WTC11 (cell line): Measurements from ENCODE around the gene SMARCD1. TPM values are rescaled to one million over a fixed set of nuclear protein-coding genes. Genes with fewer than 3 reads are reported as not detected.

Experiments used
- ATAC-seq: fragments of 200-7000 bp; cut with Tn5 transposase; 2 replicates; pipeline ENCODE4 v1.10.0; 2021; ENCODE audit warnings: mild to moderate bottlenecking, moderate library complexity
- CTCF ChIA-PET: fragments of 300-600 bp; sonication (Branson Sonifier 250); formaldehyde crosslinking; loops from one replicate; lab custom pipeline; 2021; ENCODE audit warnings: antibody characterized with exemption; lab: Charles Lee
- POLR2A ChIA-PET: fragments of 350-600 bp; sonication (Branson Sonifier 250); formaldehyde crosslinking; loops from one replicate; lab custom pipeline; 2021; ENCODE audit warnings: antibody characterized with exemption; lab: Charles Lee
- DNase-seq: peaks from one replicate; pipeline ENCODE4 v3.0.0; 2021; ENCODE audit warnings: low spot score
- H3K27ac Mint-ChIP-seq: 2 replicates; pipeline ENCODE4 v1.8.0; 2021; ENCODE audit warnings: mixed read lengths
- H3K27me3 Mint-ChIP-seq: 2 replicates; pipeline ENCODE4 v1.8.0; 2021; ENCODE audit warnings: low read depth, mild to moderate bottlenecking, moderate library complexity, mixed read lengths
- H3K36me3 Mint-ChIP-seq: 2 replicates; pipeline ENCODE4 v1.8.0; 2021; ENCODE audit warnings: mixed read lengths
- H3K4me1 Mint-ChIP-seq: 2 replicates; pipeline ENCODE4 v1.8.0; 2022; ENCODE audit warnings: mixed read lengths
- H3K4me3 Mint-ChIP-seq: 2 replicates; pipeline ENCODE4 v1.8.0; 2021; ENCODE audit warnings: mild to moderate bottlenecking, moderate library complexity, mixed read lengths
- H3K9me3 Mint-ChIP-seq: 2 replicates; pipeline ENCODE4 v1.8.0; 2021; ENCODE audit warnings: mixed read lengths
- AR ChIP-seq: fragments of 250-450 bp; sonication (Bioruptor Pico); IDR thresholded peaks from 2 replicates; pipeline ENCODE4 v1.9.0; 2021; ENCODE audit warnings: mild to moderate bottlenecking
- ATF6 ChIP-seq: sonication (generic); formaldehyde crosslinking; IDR thresholded peaks from 2 replicates; pipeline ENCODE4 v1.8.1; 2023; ENCODE audit warnings: mild to moderate bottlenecking, missing genetic modification reagents
- ESRRA ChIP-seq: sonication (generic); formaldehyde crosslinking; IDR thresholded peaks from 2 replicates; pipeline ENCODE4 v1.8.1; 2022; ENCODE audit warnings: mild to moderate bottlenecking, missing genetic modification reagents, borderline replicate concordance
- FOXP4 ChIP-seq: sonication (generic); formaldehyde crosslinking; IDR thresholded peaks from 2 replicates; pipeline ENCODE4 v1.8.0; 2022; ENCODE audit warnings: mild to moderate bottlenecking, missing genetic modification reagents
- GRHL2 ChIP-seq: fragments of 250-450 bp; sonication (Bioruptor Pico); IDR thresholded peaks from 2 replicates; pipeline ENCODE4 v1.8.0; 2022; ENCODE audit warnings: mild to moderate bottlenecking, moderate library complexity; ENCODE audit not compliant: insufficient replicate concordance, severe bottlenecking
- GTF2I ChIP-seq: fragments of 250-450 bp; sonication (Bioruptor Pico); conservative IDR thresholded peaks from 2 replicates; pipeline ENCODE4 v1.4.0; 2021; ENCODE audit warnings: mild to moderate bottlenecking
- HMGXB4 ChIP-seq: sonication (generic); formaldehyde crosslinking; IDR thresholded peaks from 2 replicates; pipeline ENCODE4 v1.8.1; 2023; ENCODE audit warnings: mild to moderate bottlenecking, moderate library complexity, missing genetic modification reagents
- MAX ChIP-seq: sonication (generic); formaldehyde crosslinking; IDR thresholded peaks from 2 replicates; pipeline ENCODE4 v1.8.0; 2022; ENCODE audit warnings: mild to moderate bottlenecking, missing genetic modification reagents
- NR3C1 ChIP-seq: sonication (generic); formaldehyde crosslinking; conservative IDR thresholded peaks from 2 replicates; pipeline ENCODE4 v1.8.1; 2023; ENCODE audit warnings: low read depth, mild to moderate bottlenecking, missing genetic modification reagents
- STAT6 ChIP-seq: sonication (generic); formaldehyde crosslinking; conservative IDR thresholded peaks from 2 replicates; pipeline ENCODE4 v1.8.1; 2023; ENCODE audit warnings: mild to moderate bottlenecking, low read depth, missing genetic modification reagents, moderate library complexity
- TCF7 ChIP-seq: sonication (generic); formaldehyde crosslinking; IDR thresholded peaks from 2 replicates; pipeline ENCODE4 v1.8.0; 2022; ENCODE audit warnings: mild to moderate bottlenecking, low read depth, missing genetic modification reagents, moderate library complexity
- USF1 ChIP-seq: sonication (generic); formaldehyde crosslinking; IDR thresholded peaks from 2 replicates; pipeline ENCODE4 v1.8.0; 2022; ENCODE audit warnings: mild to moderate bottlenecking, missing genetic modification reagents
- ZBTB43 ChIP-seq: sonication (generic); formaldehyde crosslinking; IDR thresholded peaks from 2 replicates; pipeline ENCODE4 v1.8.1; 2023; ENCODE audit warnings: mild to moderate bottlenecking, missing genetic modification reagents
- ZNF219 ChIP-seq: sonication (generic); formaldehyde crosslinking; IDR thresholded peaks from 2 replicates; pipeline ENCODE4 v1.8.0; 2023; ENCODE audit warnings: missing genetic modification reagents, mild to moderate bottlenecking, borderline replicate concordance
- ZNF512 ChIP-seq: sonication (generic); formaldehyde crosslinking; IDR thresholded peaks from 2 replicates; pipeline ENCODE4 v1.8.1; 2022; ENCODE audit warnings: missing genetic modification reagents, borderline replicate concordance
- total RNA-seq: library from RNA; stranded (reverse); gene quantifications from 3 replicates; pipeline ENCODE4 v1.2.3, GENCODE V29; 2021

Gene SMARCD1
- total RNA-seq, 1 experiment from 2014 or later = 165 TPM

- no peak for TF ChIP-seq FOXP4
- no peak for TF ChIP-seq ATF6
- TF ChIP-seq HMGXB4 (CRISPR knock-in tag) = no peak
- no peak for TF ChIP-seq NR3C1 (CRISPR knock-in tag)
- TF ChIP-seq AR = no peak
- TF ChIP-seq GRHL2 (CRISPR knock-in tag) = no peak
- TF ChIP-seq GTF2I (CRISPR knock-in tag) = no peak
- TF ChIP-seq STAT6 = no peak
These were observed 41.8 kb upstream of the SMARCD1 start (continued) for GRCh38 chr12:50043308-50043707.

GRCh38 chr12:50043854-50044253 lies 41.3 kb upstream of the SMARCD1 start:
- DNase-seq (no peak), ATAC-seq (no peak)
- Mint-ChIP-seq H3K4me3 (no peak overlapping the region), H3K27me3 (peaks cover 36% of the 10 kb centered on the region), H3K9me3 (no peaks in the 10 kb centered on the region), H3K27ac (no peak overlapping the region), H3K4me1 (peaks cover 3% of the 10 kb centered on the region; the same call in 1 of the 2 replicates), H3K36me3 (no peaks in the 10 kb centered on the region)
- ChIA-PET POLR2A (no interaction called here), CTCF (interaction anchor here (1.3 to 7.1 kb wide), 2 partner anchors 11 to 25 kb away, joined by 3 to 120 read pairs; no protein-coding TSS in a partner anchor)
- no peak for TF ChIP-seq ZNF219 (CRISPR knock-in tag)
- TF ChIP-seq USF1 (CRISPR knock-in tag) = no peak
- TF ChIP-seq HMGXB4 (CRISPR knock-in tag) = no peak
- TF ChIP-seq ZNF512 (CRISPR knock-in tag) = no peak
- TF ChIP-seq FOXP4 = no peak
- TF ChIP-seq TCF7 (CRISPR knock-in tag) = no peak
- no peak for TF ChIP-seq MAX
- no peak for TF ChIP-seq ZBTB43 (CRISPR knock-in tag)
- no peak for TF ChIP-seq ESRRA (CRISPR knock-in tag)
